ENCODE results near the gene C1orf21. TPM values are rescaled to one million over a fixed set of nuclear protein-coding genes. Genes with fewer than 3 reads are reported as not detected.

The C1orf21 gene
- total RNA-seq, 2 donors from 2014 or later = 8.3 to 10.2 TPM

- no peak overlapping the region for H3K4me3 ChIP-seq
- DNase-seq (no peak), ATAC-seq (no peak)
- H3K27me3 ChIP-seq = no peaks in the 10 kb centered on the region
- intact Hi-C loops (cut with DNase I) = no loop called here
- H3K36me3 ChIP-seq (replicated peaks in 1 of 2; ENCODE audit: insufficient read depth in 1 of 2, low read depth in 2 of 2) = no peaks in the 10 kb centered on the region
- TF ChIP-seq CTCF (IDR thresholded peaks at IDR 0.05) (no peak), POLR2A (IDR thresholded peaks at IDR 0.05) (no peak)
- H3K4me1 ChIP-seq = peaks cover 7% of the 10 kb centered on the region
- no peak overlapping the region for H3K27ac ChIP-seq
- H3K9me3 ChIP-seq = no peaks in the 10 kb centered on the region
- 55 to 62% methylated on average over 2 of the region's 2 CpGs for WGBS, 2 donors
Observed at GRCh38 chr1:184532199-184532598, 145.4 kb downstream of the C1orf21 start.

GRCh38 chr1:184533049-184533448 is 146.2 kb downstream of the C1orf21 start:
- WGBS, 2 donors = 69 to 76% methylated on average over 2 of the region's 2 CpGs

GRCh38 chr1:184533915-184534314 is 147.1 kb downstream of the C1orf21 start:
- intact Hi-C loops (cut with DNase I) = no loop called here
- Histone ChIP-seq H3K36me3 (replicated peaks in 1 of 2; ENCODE audit: insufficient read depth in 1 of 2, low read depth in 2 of 2) (no peaks in the 10 kb centered on the region), H3K4me3 (no peak overlapping the region), H3K4me1 (peaks cover 7% of the 10 kb centered on the region), H3K27ac (no peak overlapping the region), H3K27me3 (no peaks in the 10 kb centered on the region), H3K9me3 (no peaks in the 10 kb centered on the region)
- ATAC-seq (no peak), DNase-seq (no peak)
- no peak for TF ChIP-seq CTCF (IDR thresholded peaks at IDR 0.05)
- TF ChIP-seq POLR2A (IDR thresholded peaks at IDR 0.05) = no peak
- 75 to 76% methylated on average over 4 of the region's 4 CpGs for WGBS, 2 donors

More at GRCh38 chr1:184533049-184533448, 146.2 kb downstream of the C1orf21 start:
- DNase-seq = peak in 1 of 4 donors; percentile 7
- ATAC-seq = no peak
- H3K4me1 ChIP-seq = peaks cover 7% of the 10 kb centered on the region
- no peak for TF ChIP-seq POLR2A (IDR thresholded peaks at IDR 0.05)
- no peak for TF ChIP-seq CTCF (IDR thresholded peaks at IDR 0.05)
- no peaks in the 10 kb centered on the region for H3K36me3 ChIP-seq (replicated peaks in 1 of 2; ENCODE audit: insufficient read depth in 1 of 2, low read depth in 2 of 2)
- H3K9me3 ChIP-seq = no peaks in the 10 kb centered on the region
- intact Hi-C loops (cut with DNase I) = no loop called here
- H3K27me3 ChIP-seq = no peaks in the 10 kb centered on the region
- H3K4me3 ChIP-seq = no peak overlapping the region
- no peak overlapping the region for H3K27ac ChIP-seq

GRCh38 chr1:184534690-184535089 is 147.9 kb downstream of the C1orf21 start:
- no peaks in the 10 kb centered on the region for H3K36me3 ChIP-seq (replicated peaks in 1 of 2; ENCODE audit: insufficient read depth in 1 of 2, low read depth in 2 of 2)
- 92% methylated on average over 7 of the region's 7 CpGs for WGBS, 2 donors
- DNase-seq (no peak), ATAC-seq (no peak)
- peak overlapping the region in 2 of 4 donors; percentile 21 to 25 for H3K27ac ChIP-seq
- no peaks in the 10 kb centered on the region for H3K9me3 ChIP-seq
- H3K27me3 ChIP-seq = no peaks in the 10 kb centered on the region
- intact Hi-C loops (cut with DNase I) = no loop called here
- no peak for TF ChIP-seq POLR2A (IDR thresholded peaks at IDR 0.05)
- no peak for TF ChIP-seq CTCF (IDR thresholded peaks at IDR 0.05)
- peaks cover 7% of the 10 kb centered on the region for H3K4me1 ChIP-seq
- no peak overlapping the region for H3K4me3 ChIP-seq

GRCh38 chr1:184535191-184535970 is 148.6 kb downstream of the C1orf21 start:
- intact Hi-C loops (cut with DNase I) = no loop called here
- peaks cover 7% of the 10 kb centered on the region for H3K4me1 ChIP-seq
- H3K36me3 ChIP-seq (replicated peaks in 1 of 2; ENCODE audit: insufficient read depth in 1 of 2, low read depth in 2 of 2) = no peaks in the 10 kb centered on the region
- TF ChIP-seq CTCF (IDR thresholded peaks at IDR 0.05) = no peak
- no peak for TF ChIP-seq POLR2A (IDR thresholded peaks at IDR 0.05)
- H3K4me3 ChIP-seq = no peak overlapping the region
- 80 to 85% methylated on average over 5 of the region's 5 CpGs for WGBS, 2 donors
- H3K27me3 ChIP-seq = no peaks in the 10 kb centered on the region
- DNase-seq = no peak
- H3K27ac ChIP-seq = peak overlapping the region in 2 of 4 donors; percentile 21 to 25
- peak; percentile 65 for ATAC-seq
- no peaks in the 10 kb centered on the region for H3K9me3 ChIP-seq

Measured in body of pancreas (tissue), 4 donors.